Mesenteric fat pad (tissue), 1 donor: Measurements from ENCODE around the gene NADK. TPM values are rescaled to one million over a fixed set of nuclear protein-coding genes. Genes with fewer than 3 reads are reported as not detected.

Experiments
- DNase-seq: peaks from one replicate; pipeline ENCODE4 v3.0.0-alpha.2; 2020; ENCODE audit warnings: low spot score
- long read RNA-seq: library from polyadenylated mRNA; unstranded; transcript quantifications from one replicate; pipeline ENCODE4 v2.0.0, GENCODE V29; 2020
- total RNA-seq: library from RNA; stranded (reverse); fragmentation: NEBNext Ultra II Directional; extraction: Animal tissue kit (Norgen Biotek cat#: 25700); gene quantifications from one replicate; pipeline ENCODE4 v1.2.1, GENCODE V29; 2021
- donor health status: DM: yes; HTN: yes; CAD: no.

NADK gene, protein sequence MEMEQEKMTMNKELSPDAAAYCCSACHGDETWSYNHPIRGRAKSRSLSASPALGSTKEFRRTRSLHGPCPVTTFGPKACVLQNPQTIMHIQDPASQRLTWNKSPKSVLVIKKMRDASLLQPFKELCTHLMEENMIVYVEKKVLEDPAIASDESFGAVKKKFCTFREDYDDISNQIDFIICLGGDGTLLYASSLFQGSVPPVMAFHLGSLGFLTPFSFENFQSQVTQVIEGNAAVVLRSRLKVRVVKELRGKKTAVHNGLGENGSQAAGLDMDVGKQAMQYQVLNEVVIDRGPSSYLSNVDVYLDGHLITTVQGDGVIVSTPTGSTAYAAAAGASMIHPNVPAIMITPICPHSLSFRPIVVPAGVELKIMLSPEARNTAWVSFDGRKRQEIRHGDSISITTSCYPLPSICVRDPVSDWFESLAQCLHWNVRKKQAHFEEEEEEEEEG
- total RNA-seq = 165 TPM
- long read RNA-seq, transcript NADK-201 (12 exons, 3,235 nt) = major isoform, 14 of 101 reads
- long read RNA-seq, partial matches to known transcripts = 70 of 101 reads
- long read RNA-seq, other reads (novel, unspliced or antisense) = 12 of 101 reads

DNA sequence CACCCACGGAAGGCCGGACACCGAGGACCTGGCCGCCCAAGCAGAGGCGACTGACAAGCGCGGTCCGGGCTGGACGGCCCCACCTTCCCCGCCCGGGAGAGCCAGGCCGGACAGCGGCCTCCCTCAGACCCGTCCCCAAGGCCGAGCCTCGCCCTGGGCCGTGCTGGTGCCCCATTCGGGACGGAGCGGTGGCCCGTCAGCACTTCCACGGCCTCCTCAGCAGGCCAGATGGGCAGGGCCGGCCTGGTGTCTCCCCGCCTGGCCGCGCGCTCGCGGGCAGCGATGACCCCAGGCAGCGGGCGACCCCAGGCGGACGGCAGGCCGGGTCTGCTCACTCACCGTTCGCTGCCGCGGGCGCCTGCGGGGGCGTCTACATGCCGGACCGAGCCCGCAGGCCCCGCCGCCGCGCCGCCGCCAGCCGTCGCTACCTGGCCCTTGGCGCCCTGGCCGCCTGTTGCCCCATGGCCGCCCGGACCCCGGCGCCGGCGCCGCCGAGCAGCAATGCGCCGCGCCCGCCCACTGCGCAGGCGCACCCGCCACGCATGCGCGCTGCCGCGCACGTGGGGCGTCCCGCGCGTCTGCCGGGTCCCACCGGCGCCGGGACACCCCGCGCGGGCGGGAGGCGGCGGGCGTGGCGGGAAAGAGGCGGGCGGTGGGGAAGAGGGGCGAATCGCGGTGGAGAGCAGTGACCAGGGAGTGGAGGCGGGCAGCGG is at the start of gene NADK:
NADK (minus strand) TSS at position 521 of the 713 bp plus-strand sequence. CDS start 13,064 bp downstream, outside the sequence.
- DNase-seq = no peak

DNA sequence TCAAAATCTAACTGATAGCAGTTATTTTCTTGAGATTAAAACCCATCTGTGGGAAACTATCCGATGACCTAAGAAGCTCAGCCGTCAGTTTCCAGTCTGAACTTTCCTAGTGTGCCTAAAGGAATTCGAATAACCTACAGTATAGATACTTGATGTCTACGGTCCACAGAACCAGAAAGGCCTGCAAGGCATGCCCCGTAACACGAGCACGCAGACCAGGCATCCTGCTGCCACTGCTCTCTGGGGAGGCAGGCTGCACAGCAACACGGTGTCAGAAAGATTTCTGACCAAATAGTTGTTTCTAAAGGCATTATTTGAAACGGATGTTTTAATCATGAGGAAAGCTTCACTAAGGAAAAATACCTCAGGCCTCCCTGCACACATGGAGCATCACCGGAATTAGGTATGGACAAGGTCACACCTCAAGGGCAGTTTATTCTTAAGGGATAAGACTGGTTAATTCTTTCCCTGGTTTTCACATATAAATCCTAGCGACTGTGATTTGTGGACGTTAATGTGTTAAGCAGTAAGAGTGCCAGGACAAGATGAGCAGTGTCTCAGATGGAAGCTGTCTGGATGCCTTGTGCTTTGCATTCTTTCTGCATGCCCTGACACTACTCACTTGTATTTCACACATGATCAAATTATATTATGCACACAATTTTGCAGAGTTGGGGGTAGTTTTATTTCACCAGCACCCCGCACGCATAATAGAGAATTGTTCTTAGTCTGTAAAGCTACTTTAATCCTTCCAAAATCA is 49.0 kb upstream of the NADK start:
- DNase-seq = no peak

DNA sequence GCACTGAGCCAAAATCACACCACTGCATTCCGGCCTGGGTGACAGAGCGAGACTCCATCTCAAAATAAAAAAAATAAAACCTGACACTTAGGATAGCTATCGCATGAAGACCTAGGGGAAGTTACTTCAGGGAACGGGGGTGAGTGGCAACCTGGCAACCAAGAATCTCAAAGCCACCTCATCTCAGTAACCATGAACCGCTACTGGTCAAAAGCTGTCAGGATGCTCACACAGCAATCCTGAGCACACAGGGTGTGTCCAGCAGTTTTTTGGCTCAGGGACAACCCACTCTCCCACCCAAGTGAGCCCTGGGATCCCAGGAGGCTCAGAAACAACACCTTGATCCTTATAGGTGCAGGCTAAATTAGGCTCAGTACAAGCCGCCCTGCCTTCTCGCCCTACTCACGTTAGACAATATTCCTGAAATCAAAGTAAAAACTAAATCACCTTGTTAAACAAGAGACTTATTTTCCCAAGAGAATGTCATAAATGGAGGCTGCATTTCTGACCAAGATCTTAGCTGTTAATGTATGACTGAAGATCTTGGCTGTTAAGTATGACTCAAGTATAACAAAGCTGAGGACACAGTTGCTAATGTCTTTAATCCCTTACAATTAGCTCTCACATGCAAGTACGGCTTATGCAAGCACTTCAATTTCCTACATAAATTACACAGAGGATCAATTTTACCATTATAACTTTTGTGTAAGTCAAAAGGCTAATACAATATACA is 48.3 kb upstream of the NADK start:
- no peak for DNase-seq

DNA sequence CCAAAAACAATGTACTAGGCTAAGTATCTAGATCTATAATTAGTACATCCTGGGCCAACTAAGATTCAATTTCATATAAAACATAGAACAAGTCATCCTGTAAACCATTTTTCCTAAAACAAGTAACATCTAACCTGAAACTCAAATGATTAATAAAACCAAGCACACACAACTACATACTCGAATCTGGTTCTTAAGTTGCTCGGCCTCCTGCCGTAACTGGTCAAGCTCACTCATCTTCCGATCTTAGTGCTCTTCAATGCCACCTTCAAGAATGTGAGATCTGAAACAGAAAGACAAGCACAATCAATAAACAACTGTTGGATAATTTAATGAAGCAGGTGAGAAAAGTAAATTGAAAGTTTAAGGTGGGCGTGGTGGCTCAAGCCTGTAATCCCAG is 46.9 kb upstream of the NADK start:
- no peak for DNase-seq

DNA sequence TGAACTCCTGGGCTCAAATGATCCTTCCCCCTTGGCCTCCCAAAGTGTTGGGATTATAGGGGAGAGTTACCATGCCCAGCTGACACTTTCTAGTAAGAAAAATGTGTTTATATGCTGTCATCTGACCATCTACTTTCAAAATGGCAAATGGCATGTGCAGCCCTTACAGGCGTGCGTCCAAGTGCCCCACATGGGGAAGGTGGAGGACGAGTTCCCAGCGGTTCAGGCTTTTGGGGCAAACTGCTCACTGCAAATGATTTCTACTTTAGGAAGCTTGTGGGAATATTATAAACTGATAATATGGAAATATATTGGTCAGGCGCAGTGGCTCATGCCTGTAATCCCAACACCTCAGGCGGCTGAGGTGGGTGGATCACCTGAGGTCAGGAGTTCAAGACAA is 41.5 kb upstream of the NADK start:
- DNase-seq = peak; percentile 37

DNA sequence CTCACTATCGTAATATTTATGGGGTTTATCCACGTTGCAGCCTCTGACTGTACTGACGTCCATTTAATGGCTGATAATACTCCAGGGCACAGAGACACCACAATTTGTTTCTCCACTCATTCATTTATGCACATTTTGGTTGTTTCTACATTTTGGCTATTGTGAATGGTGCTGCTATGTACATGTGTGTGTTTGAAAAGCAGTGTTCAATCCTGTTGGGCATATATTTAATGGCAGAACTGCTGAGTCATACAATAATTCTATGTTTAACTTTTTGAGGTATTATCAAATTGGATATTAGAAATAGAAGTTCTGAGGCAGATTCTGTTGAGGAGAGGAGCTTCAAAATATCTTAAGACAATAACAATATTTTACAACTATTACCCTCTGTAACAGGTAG is 39.0 kb upstream of the NADK start:
- no peak for DNase-seq

DNA sequence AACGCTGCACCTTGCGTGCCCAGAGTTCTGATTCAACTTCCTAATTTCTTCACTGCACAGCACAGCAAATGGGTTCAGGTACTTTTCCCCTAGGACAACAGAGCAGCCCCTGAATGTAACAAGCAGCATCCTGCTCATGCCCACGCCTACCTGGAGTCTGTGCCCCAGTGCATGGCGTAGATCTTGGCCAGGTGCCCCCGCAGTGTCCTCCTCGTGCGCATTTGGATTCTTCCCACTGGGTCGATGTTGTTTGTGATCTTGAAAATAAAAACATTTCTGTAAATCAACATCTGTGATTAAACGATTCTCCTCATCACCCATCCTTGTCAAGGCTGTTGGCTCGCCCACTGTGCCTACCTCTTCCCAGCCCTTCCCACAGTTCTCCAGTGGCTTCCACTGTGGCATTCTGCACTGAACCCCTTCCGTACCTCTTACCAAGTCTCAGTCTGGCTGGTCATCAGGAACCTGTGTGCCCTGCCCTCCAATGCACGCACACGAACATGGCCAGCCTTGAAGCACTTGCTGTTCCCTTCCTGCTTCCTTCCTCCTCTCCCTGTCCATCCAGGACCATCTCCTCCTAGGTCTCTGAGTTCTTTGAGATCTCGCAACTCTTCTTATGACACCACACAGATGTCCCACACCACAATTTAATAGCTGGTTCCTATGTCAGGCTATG is 37.5 kb upstream of the NADK start:
- no peak for DNase-seq

DNA sequence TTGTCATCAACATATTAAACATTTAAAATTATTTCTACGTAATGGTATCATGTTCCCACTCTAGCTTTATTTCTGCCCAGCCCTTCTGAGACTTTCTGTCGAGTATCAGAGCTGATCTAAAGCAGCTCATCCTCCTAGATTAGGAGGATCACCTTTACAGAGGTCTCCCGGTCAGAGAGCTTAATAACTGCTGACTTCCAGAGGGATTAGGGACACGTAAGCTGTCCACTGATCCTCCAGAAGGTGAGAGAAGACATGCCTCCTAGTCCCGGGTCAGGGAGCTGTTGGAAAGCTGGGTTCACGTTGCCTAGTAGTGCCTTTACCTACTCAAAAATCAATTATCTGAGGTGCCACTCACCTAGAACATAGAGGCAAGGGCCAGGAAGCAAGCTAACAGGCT is 31.2 kb upstream of the NADK start:
- DNase-seq = no peak

DNA sequence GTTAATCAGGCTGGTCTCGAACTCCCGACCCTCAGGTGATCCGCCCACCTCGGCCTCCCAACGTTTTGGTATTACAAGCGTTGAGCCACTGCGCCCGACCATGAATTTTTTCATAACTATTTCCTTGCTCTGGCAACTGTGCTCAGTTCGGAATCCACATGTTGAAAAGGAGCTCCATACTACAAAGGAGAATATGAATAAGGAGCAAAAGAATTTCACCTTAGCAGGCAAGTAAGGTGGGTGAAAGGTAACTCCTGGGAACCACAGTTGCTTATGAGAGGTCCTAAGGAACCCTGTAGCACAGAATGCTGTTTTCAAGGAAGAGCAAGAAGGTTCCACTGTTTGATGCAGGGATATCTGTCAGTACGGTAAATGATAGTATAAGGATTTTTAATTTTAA is 29.9 kb upstream of the NADK start:
- no peak for DNase-seq

DNA sequence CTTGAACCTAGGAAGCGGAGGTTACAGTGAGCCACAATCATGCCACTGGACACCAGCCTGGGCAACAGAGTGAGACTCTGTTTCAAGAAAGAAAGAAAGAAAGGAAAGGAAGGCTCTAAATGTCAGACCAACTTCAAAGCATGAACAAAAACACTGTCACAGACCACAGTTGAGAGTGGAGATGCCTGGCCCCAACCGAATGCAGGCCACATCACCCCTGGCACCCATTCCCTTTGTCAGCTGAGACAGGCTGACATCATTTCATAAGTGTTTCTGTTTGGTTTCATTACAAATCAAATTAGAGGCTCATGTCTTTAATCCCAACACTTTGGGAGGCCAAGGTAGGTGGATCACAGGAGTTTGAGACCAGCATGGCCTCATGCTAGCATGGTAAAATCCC is 28.6 kb upstream of the NADK start:
- no peak for DNase-seq

DNA sequence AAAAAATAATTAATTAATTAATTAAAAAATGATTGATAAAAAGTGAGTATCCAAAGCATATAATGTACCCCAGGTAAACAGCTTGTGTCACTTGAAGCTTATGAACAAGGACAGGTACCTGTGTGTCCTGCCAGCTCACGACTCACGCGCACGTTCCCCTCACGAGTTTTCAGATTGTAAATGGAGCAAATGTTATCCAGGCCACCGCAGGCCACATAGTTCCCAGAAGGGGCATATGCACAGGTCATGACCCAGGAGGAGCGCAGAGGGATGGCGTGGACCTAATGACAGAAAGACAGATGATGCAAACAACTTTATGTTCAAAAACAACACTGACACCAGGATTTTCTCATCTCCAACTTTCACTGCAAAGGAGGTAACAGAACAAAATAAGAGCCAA is 26.0 kb upstream of the NADK start:
- DNase-seq = no peak

DNA sequence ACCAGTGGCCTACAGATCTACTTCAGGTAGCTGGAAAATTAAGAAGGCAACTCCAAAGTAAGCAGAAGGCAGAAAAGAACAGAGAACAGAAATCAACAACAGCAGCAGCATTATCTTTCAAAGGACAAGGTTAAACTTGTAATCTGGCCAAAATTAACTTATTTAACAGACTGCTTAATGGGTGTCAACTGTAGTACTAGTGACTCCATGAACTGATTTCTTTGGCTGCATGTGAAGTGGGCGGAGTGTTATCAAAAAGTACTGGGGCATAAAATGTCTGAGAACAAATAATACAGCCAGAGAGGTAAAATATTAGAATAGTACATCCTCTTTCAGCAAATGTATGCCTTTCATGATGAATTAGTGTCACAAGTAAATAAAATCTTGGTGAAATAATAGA is 24.6 kb upstream of the NADK start:
- no peak for DNase-seq

DNA sequence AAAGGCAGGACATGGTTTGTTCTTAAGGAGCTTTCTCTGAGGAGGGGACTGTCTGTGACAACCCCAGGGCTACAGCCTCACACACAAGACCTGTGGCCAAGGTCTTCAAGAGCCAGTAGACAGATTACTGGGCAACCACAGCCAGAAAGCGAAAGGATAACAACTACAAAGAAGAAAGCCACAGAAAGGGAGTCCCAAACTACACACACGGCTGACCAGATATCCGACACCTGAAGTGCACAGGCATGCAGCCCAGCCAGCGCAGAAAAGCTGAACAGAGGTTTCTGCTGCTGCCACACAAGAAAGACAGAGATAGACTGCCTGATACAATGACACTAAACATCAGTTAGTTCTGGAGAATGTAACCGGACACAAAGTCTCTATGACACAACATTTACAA is 21.4 kb upstream of the NADK start:
- DNase-seq = no peak

DNA sequence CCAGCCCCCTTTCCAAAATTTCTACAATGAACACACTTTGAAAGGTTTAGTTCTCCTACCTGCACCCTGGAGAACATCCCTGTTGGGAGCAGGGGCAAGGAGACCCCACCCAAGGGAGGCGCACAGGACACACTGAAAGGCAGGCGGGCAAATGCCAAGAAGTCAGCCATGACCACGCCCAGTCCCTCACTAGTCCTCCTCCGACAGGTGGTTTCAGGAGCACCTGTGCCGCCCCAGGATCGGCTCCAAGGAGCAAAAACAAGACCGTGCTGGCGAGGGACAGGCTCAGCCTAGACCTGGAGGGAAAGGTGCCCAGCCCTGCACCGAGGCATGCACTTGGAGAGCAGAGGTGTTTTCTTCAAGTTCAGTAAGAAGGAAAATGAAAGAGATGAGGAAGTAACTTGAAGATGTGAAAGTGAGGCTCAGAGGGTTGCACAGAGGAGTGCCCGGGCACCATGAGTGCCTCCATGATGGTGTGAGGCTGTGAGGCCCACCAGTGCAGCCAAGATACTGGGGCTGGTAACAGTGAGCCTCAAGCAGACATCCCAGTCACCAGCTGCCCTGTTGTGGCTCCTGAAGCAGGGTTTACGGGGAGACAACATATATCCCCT is 19.6 kb upstream of the NADK start:
- no peak for DNase-seq

DNA sequence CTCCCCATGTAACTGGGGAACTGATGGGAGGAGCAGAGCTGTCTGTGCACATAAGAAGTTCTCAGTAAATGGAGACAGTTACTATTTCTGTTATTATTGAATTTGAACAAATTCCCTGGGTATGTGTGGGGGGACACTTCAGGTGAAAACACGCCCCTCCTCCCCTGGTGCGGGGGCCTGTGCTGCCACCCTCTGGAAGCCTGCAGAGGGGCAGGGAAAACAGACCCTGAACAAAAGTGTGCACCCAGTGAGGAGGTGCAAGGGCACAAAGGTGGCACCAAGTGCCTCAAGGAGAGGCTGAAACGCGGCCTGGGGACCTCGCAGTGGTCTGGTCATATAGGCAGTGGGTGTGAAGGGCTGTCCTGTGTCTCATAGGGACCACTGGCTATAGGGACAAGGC is 18.2 kb upstream of the NADK start:
- DNase-seq = no peak

DNA sequence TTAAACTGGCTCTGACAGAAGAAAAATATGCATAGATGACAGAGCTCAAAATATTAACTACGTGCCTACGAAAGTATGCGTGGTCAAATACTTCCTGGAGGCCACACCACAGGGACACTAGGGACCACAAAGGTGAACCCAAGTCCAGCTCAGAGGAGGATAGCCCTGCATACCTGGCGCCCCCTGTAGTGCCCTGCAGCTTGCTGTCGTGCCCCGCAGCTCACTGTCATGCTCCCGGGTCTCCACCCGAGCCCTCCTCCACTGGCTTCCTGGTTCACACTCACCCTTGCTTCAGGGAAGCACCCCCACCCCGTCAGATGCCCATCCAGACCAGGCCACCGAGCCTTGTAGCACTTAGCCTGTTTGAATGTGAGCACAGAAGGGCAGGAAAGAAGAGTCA is 16.7 kb upstream of the NADK start:
- no peak for DNase-seq

DNA sequence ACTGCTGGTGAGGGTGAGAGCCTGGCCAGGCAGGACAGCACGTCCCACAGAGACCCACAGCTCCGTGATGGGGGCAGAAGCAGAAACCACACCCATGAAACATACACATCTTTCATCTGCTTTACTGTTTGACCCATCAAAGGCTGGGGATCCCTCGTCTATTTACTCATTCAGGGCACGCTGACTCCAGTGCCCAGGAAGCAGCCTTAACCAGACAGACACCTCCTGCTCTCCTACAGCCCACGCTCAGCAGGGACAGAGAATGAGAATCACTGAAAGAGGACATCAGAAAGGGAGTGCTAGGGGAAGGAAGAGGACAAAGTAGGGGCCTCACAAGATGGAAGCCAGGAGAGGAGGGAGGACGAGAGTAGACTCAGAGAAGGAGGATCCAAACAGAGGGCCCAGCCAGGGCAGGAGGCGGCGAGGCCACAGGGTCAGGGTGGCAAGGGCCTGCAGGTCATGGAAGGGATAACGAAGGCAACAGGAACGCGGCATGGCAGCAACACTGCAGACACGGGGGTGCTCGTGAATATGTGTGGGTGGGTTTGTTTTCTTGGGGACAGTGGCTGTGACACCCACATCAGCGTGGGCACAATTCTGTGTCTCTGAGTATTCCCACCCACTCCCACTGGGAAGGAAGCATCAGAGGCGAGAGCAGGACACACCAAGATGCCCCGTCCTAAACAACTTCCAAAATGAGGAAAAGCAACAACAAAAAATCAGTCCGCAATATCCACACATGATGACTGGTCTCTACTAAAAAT is 15.4 kb upstream of the NADK start:
- no peak for DNase-seq

DNA sequence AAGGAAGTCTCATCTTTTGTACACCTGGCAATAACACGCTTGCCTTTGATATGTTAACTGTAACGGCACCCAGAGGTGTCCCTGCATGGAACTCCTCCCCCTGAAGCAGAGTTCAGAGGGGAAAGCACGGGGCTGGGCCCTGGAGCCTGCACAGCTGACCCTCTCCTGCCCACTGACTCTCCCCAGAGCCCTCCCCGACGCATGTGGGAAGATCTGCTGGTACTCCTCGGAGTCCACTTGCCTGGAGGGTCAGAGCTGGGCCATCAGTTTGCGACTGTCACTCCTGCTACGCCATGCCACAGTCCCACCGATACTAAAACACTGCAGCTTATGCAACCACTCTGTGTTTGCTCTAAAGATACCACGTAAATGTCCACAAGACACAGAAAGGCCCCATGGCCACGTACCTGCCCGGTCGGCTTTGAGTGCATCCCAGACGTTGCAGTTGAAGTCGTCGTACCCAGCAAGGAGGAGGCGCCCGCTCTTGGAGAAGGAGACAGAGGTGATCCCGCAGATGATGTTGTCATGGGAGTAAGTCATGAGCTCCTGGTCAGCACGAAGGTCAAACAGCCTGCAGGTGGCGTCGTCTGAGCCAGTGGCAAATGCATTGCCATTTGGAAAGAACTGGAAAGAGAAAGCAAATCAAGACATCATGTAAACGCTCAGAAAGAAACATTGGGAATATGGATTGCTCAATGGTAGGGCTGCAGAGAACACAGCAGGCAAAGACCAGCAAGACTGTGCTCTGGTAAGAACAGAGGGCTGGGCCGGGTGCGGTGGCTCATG is 10.6 kb upstream of the NADK start:
- no peak for DNase-seq
